WERI-Rb-1 (cell line): ENCODE data around the gene TCEANC2.

ENCODE experiments used
- DNase-seq: peaks from one replicate; pipeline ENCODE4 v3.0.0-alpha.2; 2020
- H3K27ac ChIP-seq: fragments of 250-450 bp; sonication (Bioruptor Pico); 2 replicates; pipeline ENCODE4 v1.5.1; 2020; ENCODE audit warnings: mild to moderate bottlenecking, moderate library complexity
- H3K27me3 ChIP-seq: fragments of 250-450 bp; sonication (Bioruptor Pico); 2 replicates; pipeline ENCODE4 v1.5.1; 2021; ENCODE audit warnings: mild to moderate bottlenecking, low read depth, moderate library complexity; ENCODE audit not compliant: insufficient read depth, severe bottlenecking
- H3K36me3 ChIP-seq: fragments of 250-450 bp; sonication (Bioruptor Pico); 2 replicates; pipeline ENCODE4 v1.5.1; 2020; ENCODE audit warnings: mild to moderate bottlenecking, moderate library complexity
- H3K4me3 ChIP-seq: 2 replicates; pipeline ENCODE4 v1.5.1; 2011; ENCODE audit warnings: low read depth, mild to moderate bottlenecking, control low read depth, low read length
- H3K9me3 ChIP-seq: fragments of 250-450 bp; sonication (Bioruptor Pico); 2 replicates; pipeline ENCODE4 v1.5.1; 2021; ENCODE audit warnings: mild to moderate bottlenecking, moderate library complexity; ENCODE audit not compliant: severe bottlenecking
- TF ChIP-seq, protein P1 (sequence below): IDR thresholded peaks from 2 replicates; pipeline ENCODE4 v1.5.1; 2011; ENCODE audit warnings: low read depth, mild to moderate bottlenecking, control low read depth, inconsistent platforms, low read length

TCEANC2 gene

DNA sequence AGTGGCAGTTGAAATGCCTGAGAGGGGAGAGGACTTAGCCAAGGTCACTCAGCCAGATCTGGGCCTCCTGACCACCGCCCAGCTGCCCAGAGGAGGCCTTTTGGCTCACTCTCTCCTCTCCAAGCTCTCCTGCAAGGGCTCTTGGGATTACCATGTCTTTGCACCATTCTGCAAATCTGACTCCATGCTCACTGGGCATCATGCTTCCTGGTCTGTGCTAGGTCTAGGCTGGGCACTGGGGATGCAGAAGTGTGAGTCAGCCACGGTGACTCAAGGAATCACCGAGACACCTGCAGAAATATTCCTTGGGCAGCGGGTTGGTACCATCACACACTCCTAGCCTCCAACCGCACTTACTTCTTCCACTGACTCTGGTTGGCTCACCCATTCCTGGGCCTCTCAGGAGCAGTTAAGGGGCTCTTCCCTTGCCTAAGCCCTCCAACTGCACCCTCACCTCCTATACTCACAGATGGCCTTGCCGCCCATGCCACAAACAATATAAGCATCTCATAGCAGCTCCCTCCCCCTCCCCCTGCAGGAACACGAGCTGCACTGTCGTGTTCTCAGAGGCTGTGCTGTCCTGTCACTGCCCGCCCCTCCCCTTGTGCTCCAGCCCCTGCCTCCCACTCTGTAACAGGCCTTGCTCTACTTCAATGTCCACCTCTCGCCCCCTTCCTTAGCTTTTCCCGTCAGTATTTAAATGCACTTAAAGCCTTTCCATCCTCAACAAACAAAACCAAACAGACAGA is 64.6 kb downstream of the TCEANC2 start:
- Histone ChIP-seq H3K27me3 (no peaks in the 10 kb centered on the region), H3K4me3 (no peak overlapping the region), H3K9me3 (no peaks in the 10 kb centered on the region), H3K27ac (no peak overlapping the region), H3K36me3 (no peaks in the 10 kb centered on the region)
- DNase-seq: peak; percentile 46
- TF ChIP-seq, protein P1, sequence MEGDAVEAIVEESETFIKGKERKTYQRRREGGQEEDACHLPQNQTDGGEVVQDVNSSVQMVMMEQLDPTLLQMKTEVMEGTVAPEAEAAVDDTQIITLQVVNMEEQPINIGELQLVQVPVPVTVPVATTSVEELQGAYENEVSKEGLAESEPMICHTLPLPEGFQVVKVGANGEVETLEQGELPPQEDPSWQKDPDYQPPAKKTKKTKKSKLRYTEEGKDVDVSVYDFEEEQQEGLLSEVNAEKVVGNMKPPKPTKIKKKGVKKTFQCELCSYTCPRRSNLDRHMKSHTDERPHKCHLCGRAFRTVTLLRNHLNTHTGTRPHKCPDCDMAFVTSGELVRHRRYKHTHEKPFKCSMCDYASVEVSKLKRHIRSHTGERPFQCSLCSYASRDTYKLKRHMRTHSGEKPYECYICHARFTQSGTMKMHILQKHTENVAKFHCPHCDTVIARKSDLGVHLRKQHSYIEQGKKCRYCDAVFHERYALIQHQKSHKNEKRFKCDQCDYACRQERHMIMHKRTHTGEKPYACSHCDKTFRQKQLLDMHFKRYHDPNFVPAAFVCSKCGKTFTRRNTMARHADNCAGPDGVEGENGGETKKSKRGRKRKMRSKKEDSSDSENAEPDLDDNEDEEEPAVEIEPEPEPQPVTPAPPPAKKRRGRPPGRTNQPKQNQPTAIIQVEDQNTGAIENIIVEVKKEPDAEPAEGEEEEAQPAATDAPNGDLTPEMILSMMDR: no peak

DNA sequence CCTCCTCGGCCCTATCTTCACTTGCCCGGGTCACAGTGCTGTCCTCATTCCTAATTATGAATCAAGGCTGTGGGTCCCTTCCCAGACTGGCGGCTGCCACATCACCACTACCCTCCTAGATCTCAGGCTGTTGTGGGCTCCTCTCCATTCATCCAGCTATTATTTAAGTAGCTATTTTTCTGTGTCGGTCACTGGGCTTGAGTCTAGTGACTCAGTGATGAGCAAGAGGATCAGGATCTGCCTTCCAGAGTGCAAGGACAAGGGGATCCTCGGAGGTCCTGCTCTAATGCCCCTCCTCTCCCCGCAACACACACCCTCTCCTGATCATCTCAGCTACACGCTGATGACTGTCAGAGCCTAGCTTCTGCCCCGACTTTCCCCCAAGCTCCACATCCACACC is 65.3 kb downstream of the TCEANC2 start:
- H3K36me3 ChIP-seq: no peaks in the 10 kb centered on the region
- no peak for DNase-seq
- no peak overlapping the region for H3K27ac ChIP-seq
- TF ChIP-seq, protein P1: no peak
- H3K9me3 ChIP-seq: no peaks in the 10 kb centered on the region
- no peaks in the 10 kb centered on the region for H3K27me3 ChIP-seq
- no peak overlapping the region for H3K4me3 ChIP-seq

DNA sequence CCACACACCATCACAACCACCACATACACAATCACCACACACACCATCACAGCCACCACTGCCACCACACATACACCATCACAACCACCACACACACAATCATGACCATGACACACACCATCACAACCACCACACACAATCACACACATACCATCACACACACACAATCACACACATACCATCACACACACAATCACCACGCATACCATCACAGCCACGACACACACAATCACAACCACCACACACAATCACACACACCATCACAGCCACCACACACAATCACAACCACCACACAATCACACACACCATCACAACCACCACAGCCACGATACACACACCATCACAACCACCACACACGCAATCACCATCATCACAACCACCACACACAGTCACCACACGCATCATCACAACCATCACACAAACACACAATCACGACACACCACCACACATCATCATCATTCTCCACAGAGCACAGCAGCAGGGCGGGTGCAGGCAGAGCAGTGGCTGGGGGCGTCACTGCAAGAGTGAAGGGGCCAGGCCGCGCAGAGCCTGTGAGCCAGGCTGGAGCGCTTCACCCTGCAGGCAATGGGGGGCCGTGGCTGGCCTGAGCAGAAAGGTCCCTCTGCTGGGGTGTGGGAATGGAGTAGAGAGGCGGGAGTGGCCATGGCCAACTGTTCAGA is 66.8 kb downstream of the TCEANC2 start:
- DNase-seq: no peak
- no peaks in the 10 kb centered on the region for H3K36me3 ChIP-seq
- no peaks in the 10 kb centered on the region for H3K27me3 ChIP-seq
- H3K27ac ChIP-seq: no peak overlapping the region
- TF ChIP-seq, protein P1: no peak
- no peaks in the 10 kb centered on the region for H3K9me3 ChIP-seq
- H3K4me3 ChIP-seq: no peak overlapping the region

DNA sequence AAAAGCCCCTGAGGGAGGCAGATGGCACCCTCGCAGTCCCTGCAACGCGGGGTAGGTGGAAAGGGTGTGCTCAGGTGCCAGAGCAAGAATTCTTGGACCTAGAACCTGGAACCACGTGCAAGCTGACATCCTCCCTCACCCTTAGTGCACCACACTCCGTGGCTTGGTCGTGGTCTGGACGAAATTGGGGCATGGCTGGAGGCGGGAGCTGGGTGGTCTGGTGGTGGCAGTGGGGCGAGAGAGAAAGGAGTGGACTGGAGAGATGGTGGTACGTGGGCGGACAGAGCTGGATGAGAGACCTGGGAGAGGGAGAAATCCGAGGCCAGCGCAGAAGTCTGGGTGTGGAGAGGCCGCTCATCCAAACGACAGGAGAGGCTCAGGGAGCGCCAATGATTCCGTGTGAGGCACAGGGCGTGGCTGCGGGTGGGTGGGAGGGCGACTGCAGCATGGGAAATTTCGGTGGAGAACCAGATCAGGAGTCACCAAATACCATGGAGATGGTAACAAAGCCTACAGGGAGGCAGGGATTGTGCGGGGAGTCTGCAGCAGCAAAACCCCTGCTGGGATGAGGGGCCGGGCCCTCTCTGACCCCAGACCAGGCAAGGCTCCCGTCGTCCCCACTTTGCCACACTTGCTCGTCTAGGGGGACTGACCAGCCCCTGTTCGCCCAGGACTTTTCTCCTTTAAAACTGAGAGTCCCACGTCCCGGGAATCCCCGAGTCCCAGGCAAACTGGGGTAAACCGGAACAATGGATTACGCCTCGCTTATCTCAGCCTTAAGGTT is 67.5 kb downstream of the TCEANC2 start:
- Histone ChIP-seq H3K27ac (peak overlapping the region; percentile 48), H3K4me3 (peak overlapping the region; percentile 28), H3K36me3 (no peaks in the 10 kb centered on the region), H3K9me3 (no peaks in the 10 kb centered on the region), H3K27me3 (no peaks in the 10 kb centered on the region)
- TF ChIP-seq, protein P1: no peak
- DNase-seq: no peak

DNA sequence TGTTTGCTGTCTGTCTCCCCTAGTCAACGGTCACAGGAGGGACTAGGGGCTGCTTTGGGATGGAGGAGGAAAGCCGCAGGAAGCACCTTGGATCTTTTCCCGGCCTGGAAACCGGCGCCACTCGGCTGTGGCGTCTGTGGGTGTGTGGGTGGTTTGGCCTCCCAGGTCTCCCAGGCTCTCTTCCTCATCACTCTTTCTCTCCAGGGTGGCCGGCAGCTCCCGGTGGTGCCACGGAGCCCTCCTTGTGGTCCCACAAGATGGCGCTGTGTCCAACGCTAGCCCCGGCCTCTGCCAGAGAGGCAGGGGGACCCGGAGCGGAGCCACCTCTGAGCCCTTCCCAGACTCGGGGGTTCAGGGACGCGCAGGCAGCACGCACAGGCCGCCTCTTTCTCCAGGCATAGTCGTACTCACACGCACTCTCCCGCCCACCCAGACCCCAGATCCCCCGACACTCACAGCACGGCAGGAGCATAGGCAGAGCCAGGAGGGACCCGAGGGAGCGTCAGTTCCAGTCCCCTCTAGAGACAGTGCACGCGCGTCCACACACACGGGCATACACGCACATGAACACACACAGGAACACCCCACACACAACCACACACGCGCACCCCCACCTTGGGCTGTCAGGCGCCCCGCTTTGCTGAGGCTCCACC is 68.2 kb downstream of the TCEANC2 start:
- Histone ChIP-seq H3K9me3 (no peaks in the 10 kb centered on the region), H3K36me3 (no peaks in the 10 kb centered on the region), H3K4me3 (peak overlapping the region; percentile 28), H3K27ac (peak overlapping the region; percentile 48), H3K27me3 (no peaks in the 10 kb centered on the region)
- TF ChIP-seq, protein P1: peak; percentile 82
- DNase-seq: peak; percentile 89
